ENCODE measurements around the gene TSC1.

Gene TSC1

GRCh38 chr9:132935026-132935425, 9.4 kb downstream of the TSC1 start:
- DNase-seq (no peak), ATAC-seq (no peak)

GRCh38 chr9:132931178-132931735, 13.2 kb downstream of the TSC1 start:
- DNase-seq (no peak), ATAC-seq (no peak)

- no peak for DNase-seq
- ATAC-seq, result no peak
Observed at GRCh38 chr9:132927704-132928103, 16.7 kb downstream of the TSC1 start.

- DNase-seq, result no peak
- ATAC-seq, result no peak
Observed at GRCh38 chr9:132923346-132923902, 21.0 kb downstream of the TSC1 start.

GRCh38 chr9:132919614-132920268, 24.7 kb downstream of the TSC1 start:
- DNase-seq (no peak), ATAC-seq (no peak)

GRCh38 chr9:132914924-132915323, 29.5 kb downstream of the TSC1 start:
- ATAC-seq, result no peak
- no peak for DNase-seq

GRCh38 chr9:132912131-132912530, 32.3 kb downstream of the TSC1 start:
- no peak for ATAC-seq

GRCh38 chr9:132910376-132910775, 34.0 kb downstream of the TSC1 start:
- DNase-seq (no peak), ATAC-seq (no peak)

More at GRCh38 chr9:132912131-132912530, 32.3 kb downstream of the TSC1 start:
- no peak for DNase-seq

- DNase-seq (no peak), ATAC-seq (no peak)
Observed at GRCh38 chr9:132909311-132909710, 35.1 kb downstream of the TSC1 start.

- ATAC-seq, result no peak
- DNase-seq, result no peak
Observed at GRCh38 chr9:132908635-132909034, 35.8 kb downstream of the TSC1 start.

GRCh38 chr9:132905726-132906125, 38.7 kb downstream of the TSC1 start:
- ATAC-seq (no peak), DNase-seq (no peak)

- DNase-seq (no peak), ATAC-seq (no peak)
Observed at GRCh38 chr9:132903574-132904492, 40.6 kb downstream of the TSC1 start.

- peak; percentile 96 for ATAC-seq
- DNase-seq, result peak; percentile 77
Observed at GRCh38 chr9:132901858-132902831, 42.3 kb downstream of the TSC1 start.

GRCh38 chr9:132898051-132898450, 46.4 kb downstream of the TSC1 start:
- DNase-seq (no peak), ATAC-seq (no peak)

GRCh38 chr9:132896906-132897305, 47.5 kb downstream of the TSC1 start:
- DNase-seq, result no peak

GRCh38 chr9:132896264-132896663, 48.2 kb downstream of the TSC1 start:
- ATAC-seq (no peak), DNase-seq (no peak)

More at GRCh38 chr9:132896906-132897305, 47.5 kb downstream of the TSC1 start:
- ATAC-seq, result no peak

- DNase-seq (no peak), ATAC-seq (no peak)
Observed at GRCh38 chr9:132894862-132895835, 49.3 kb downstream of the TSC1 start.

- ATAC-seq (no peak), DNase-seq (no peak)
Observed at GRCh38 chr9:132894346-132894745, 50.1 kb downstream of the TSC1 start.

- DNase-seq, result no peak
- no peak for ATAC-seq
Observed at GRCh38 chr9:132892400-132892799, 52.0 kb downstream of the TSC1 start.

GRCh38 chr9:132888151-132888550, 56.3 kb downstream of the TSC1 start:
- DNase-seq (no peak), ATAC-seq (no peak)
